HEK293 (cell line): Measurements from ENCODE around the gene CAPN15.
A peak's percentile ranks its signal among the peaks of the same experiment; 100 is the strongest.

ENCODE experiments used
- FEZF1 ChIP-seq: fragments of 450-650 bp; formaldehyde crosslinking; IDR thresholded peaks from 2 replicates; pipeline ENCODE4 v1.5.1; 2016; ENCODE audit warnings: missing biosample characterization, missing genetic modification characterization
- GLIS1 ChIP-seq: fragments of 450-650 bp; formaldehyde crosslinking; IDR thresholded peaks from 2 replicates; pipeline ENCODE4 v1.5.1; 2016; ENCODE audit warnings: missing biosample characterization, missing genetic modification characterization
- GLIS2 ChIP-seq: fragments of 450-650 bp; formaldehyde crosslinking; IDR thresholded peaks from 2 replicates; pipeline ENCODE4 v1.5.1; 2016; ENCODE audit warnings: missing biosample characterization, missing genetic modification characterization
- KLF16 ChIP-seq: fragments of 450-650 bp; formaldehyde crosslinking; IDR thresholded peaks from 2 replicates; pipeline ENCODE4 v1.5.1; 2017; ENCODE audit warnings: missing biosample characterization, missing genetic modification characterization
- YY1 ChIP-seq: fragments of 450-650 bp; formaldehyde crosslinking; IDR thresholded peaks from 2 replicates; pipeline ENCODE4 v1.5.1; 2018; ENCODE audit warnings: missing biosample characterization, missing genetic modification characterization
- ZFP41 ChIP-seq: fragments of 450-650 bp; formaldehyde crosslinking; IDR thresholded peaks from 2 replicates; pipeline ENCODE4 v1.5.1; 2016; ENCODE audit warnings: missing biosample characterization, missing genetic modification characterization, borderline replicate concordance
- ZNF169 ChIP-seq: fragments of 450-650 bp; formaldehyde crosslinking; IDR thresholded peaks from 2 replicates; pipeline ENCODE4 v1.5.1; 2016; ENCODE audit warnings: missing biosample characterization, missing genetic modification characterization
- ZNF174 ChIP-seq: fragments of 450-650 bp; formaldehyde crosslinking; IDR thresholded peaks from 2 replicates; pipeline ENCODE4 v1.5.0; 2017; ENCODE audit warnings: missing biosample characterization, mild to moderate bottlenecking, missing genetic modification characterization
- ZNF184 ChIP-seq: fragments of 450-650 bp; IDR thresholded peaks from 2 replicates; pipeline ENCODE4 v1.5.1; 2018; ENCODE audit warnings: missing biosample characterization, mild to moderate bottlenecking, missing genetic modification characterization
- ZNF248 ChIP-seq: fragments of 450-650 bp; formaldehyde crosslinking; IDR thresholded peaks from 2 replicates; pipeline ENCODE4 v1.5.1; 2017; ENCODE audit warnings: missing biosample characterization, missing genetic modification characterization
- ZNF292 ChIP-seq: fragments of 450-650 bp; formaldehyde crosslinking; IDR thresholded peaks from 2 replicates; pipeline ENCODE4 v1.5.1; 2016; ENCODE audit warnings: low read depth, missing biosample characterization, missing genetic modification characterization, borderline replicate concordance
- ZNF341 ChIP-seq: fragments of 450-650 bp; formaldehyde crosslinking; IDR thresholded peaks from 2 replicates; pipeline ENCODE4; 2016; ENCODE audit warnings: low read depth, missing biosample characterization, missing genetic modification characterization
- ZNF510 ChIP-seq: fragments of 450-650 bp; formaldehyde crosslinking; IDR thresholded peaks from 2 replicates; pipeline ENCODE4 v1.5.1; 2018; ENCODE audit warnings: mild to moderate bottlenecking, missing genetic modification characterization, missing biosample characterization; ENCODE audit not compliant: insufficient replicate concordance
- ZNF530 ChIP-seq: fragments of 450-650 bp; formaldehyde crosslinking; IDR thresholded peaks from 2 replicates; pipeline ENCODE4 v1.5.1; 2016; ENCODE audit warnings: low read depth, missing biosample characterization, missing genetic modification characterization
- ZNF548 ChIP-seq: fragments of 450-650 bp; formaldehyde crosslinking; IDR thresholded peaks from 2 replicates; pipeline ENCODE4 v1.5.1; 2016; ENCODE audit warnings: missing biosample characterization, missing genetic modification characterization
- ZNF585B ChIP-seq: fragments of 450-650 bp; formaldehyde crosslinking; IDR thresholded peaks from 2 replicates; pipeline ENCODE4 v1.5.1; 2016; ENCODE audit warnings: missing biosample characterization, missing genetic modification characterization
- ZNF600 ChIP-seq: fragments of 450-650 bp; formaldehyde crosslinking; IDR thresholded peaks from 2 replicates; pipeline ENCODE4 v1.5.1; 2016; ENCODE audit warnings: missing biosample characterization, missing genetic modification characterization
- ZNF747 ChIP-seq: fragments of 450-650 bp; formaldehyde crosslinking; IDR thresholded peaks from 2 replicates; pipeline ENCODE4 v1.5.1; 2016; ENCODE audit warnings: missing biosample characterization, missing genetic modification characterization
- ZNF843 ChIP-seq: fragments of 450-650 bp; formaldehyde crosslinking; IDR thresholded peaks from 2 replicates; pipeline ENCODE4 v1.5.1; 2016; ENCODE audit warnings: missing biosample characterization, missing genetic modification characterization
- TF ChIP-seq, protein P1 (sequence below): fragments of 450-650 bp; formaldehyde crosslinking; IDR thresholded peaks from 2 replicates; pipeline ENCODE4 v1.5.1; 2017; ENCODE audit warnings: missing biosample characterization, missing genetic modification characterization
- TF ChIP-seq, protein P2 (sequence below): fragments of 450-650 bp; formaldehyde crosslinking; IDR thresholded peaks from 2 replicates; pipeline ENCODE4 v1.5.1; 2016; ENCODE audit warnings: missing biosample characterization, missing genetic modification characterization, borderline replicate concordance
- TF ChIP-seq, protein P3 (sequence below): fragments of 450-650 bp; formaldehyde crosslinking; IDR thresholded peaks from 2 replicates; pipeline ENCODE4 v1.5.0; 2017; ENCODE audit warnings: missing biosample characterization, missing genetic modification characterization, borderline replicate concordance
- TF ChIP-seq, protein P4 (sequence below): fragments of 450-650 bp; formaldehyde crosslinking; IDR thresholded peaks from 2 replicates; pipeline ENCODE4 v1.5.1; 2016; ENCODE audit warnings: missing biosample characterization, missing genetic modification characterization
- TF ChIP-seq, protein P5 (sequence below): fragments of 450-650 bp; formaldehyde crosslinking; IDR thresholded peaks from 2 replicates; pipeline ENCODE4 v1.5.1; 2016; ENCODE audit warnings: missing biosample characterization, missing genetic modification characterization, borderline replicate concordance
- TF ChIP-seq, protein P6 (sequence below): sonication (generic); formaldehyde crosslinking; IDR thresholded peaks from 2 replicates; pipeline ENCODE4 v1.8.1; 2022; ENCODE audit warnings: mild to moderate bottlenecking, moderate library complexity, missing genetic modification reagents

The CAPN15 gene

DNA sequence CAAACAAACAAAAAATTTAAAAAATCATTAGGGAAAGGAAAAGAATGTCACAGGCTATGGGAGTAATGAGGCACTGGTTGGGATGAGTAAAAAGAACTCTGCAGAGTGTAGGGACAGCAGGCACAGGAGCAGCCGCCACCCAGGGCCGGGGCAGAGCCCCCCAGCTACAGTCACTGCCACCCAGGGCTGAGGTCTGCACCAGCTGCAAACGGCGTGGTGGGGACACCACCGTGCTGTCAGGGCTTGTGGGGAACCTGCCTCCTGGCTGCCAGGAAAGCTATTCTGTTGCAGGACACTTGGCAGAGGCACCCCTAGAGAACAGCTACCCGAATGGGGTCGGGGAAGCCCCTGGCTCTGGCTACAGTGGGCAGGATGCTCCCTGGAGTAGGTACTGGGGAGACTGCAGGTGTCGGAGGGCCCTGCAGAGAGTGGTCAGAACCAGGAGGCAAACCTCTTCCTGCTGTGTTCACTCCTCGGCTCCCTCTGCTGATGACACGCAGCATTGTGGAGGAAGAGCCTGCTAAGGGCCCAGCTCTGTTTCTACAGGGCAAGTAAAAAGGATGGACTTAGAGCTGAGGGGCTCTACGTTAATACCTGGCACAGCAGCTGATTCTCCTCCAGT, 32.3 kb upstream of the CAPN15 start (continued):
- TF ChIP-seq ZNF248, result no peak
- TF ChIP-seq, protein P1, sequence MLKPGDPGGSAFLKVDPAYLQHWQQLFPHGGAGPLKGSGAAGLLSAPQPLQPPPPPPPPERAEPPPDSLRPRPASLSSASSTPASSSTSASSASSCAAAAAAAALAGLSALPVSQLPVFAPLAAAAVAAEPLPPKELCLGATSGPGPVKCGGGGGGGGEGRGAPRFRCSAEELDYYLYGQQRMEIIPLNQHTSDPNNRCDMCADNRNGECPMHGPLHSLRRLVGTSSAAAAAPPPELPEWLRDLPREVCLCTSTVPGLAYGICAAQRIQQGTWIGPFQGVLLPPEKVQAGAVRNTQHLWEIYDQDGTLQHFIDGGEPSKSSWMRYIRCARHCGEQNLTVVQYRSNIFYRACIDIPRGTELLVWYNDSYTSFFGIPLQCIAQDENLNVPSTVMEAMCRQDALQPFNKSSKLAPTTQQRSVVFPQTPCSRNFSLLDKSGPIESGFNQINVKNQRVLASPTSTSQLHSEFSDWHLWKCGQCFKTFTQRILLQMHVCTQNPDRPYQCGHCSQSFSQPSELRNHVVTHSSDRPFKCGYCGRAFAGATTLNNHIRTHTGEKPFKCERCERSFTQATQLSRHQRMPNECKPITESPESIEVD (tag by site-specific recombination), result no peak
- no peak for TF ChIP-seq FEZF1
- TF ChIP-seq ZNF585B (tag by site-specific recombination), result no peak
- no peak for TF ChIP-seq KLF16 (tag by site-specific recombination)
- TF ChIP-seq ZNF530 (tag by site-specific recombination), result no peak
- TF ChIP-seq, protein P2, sequence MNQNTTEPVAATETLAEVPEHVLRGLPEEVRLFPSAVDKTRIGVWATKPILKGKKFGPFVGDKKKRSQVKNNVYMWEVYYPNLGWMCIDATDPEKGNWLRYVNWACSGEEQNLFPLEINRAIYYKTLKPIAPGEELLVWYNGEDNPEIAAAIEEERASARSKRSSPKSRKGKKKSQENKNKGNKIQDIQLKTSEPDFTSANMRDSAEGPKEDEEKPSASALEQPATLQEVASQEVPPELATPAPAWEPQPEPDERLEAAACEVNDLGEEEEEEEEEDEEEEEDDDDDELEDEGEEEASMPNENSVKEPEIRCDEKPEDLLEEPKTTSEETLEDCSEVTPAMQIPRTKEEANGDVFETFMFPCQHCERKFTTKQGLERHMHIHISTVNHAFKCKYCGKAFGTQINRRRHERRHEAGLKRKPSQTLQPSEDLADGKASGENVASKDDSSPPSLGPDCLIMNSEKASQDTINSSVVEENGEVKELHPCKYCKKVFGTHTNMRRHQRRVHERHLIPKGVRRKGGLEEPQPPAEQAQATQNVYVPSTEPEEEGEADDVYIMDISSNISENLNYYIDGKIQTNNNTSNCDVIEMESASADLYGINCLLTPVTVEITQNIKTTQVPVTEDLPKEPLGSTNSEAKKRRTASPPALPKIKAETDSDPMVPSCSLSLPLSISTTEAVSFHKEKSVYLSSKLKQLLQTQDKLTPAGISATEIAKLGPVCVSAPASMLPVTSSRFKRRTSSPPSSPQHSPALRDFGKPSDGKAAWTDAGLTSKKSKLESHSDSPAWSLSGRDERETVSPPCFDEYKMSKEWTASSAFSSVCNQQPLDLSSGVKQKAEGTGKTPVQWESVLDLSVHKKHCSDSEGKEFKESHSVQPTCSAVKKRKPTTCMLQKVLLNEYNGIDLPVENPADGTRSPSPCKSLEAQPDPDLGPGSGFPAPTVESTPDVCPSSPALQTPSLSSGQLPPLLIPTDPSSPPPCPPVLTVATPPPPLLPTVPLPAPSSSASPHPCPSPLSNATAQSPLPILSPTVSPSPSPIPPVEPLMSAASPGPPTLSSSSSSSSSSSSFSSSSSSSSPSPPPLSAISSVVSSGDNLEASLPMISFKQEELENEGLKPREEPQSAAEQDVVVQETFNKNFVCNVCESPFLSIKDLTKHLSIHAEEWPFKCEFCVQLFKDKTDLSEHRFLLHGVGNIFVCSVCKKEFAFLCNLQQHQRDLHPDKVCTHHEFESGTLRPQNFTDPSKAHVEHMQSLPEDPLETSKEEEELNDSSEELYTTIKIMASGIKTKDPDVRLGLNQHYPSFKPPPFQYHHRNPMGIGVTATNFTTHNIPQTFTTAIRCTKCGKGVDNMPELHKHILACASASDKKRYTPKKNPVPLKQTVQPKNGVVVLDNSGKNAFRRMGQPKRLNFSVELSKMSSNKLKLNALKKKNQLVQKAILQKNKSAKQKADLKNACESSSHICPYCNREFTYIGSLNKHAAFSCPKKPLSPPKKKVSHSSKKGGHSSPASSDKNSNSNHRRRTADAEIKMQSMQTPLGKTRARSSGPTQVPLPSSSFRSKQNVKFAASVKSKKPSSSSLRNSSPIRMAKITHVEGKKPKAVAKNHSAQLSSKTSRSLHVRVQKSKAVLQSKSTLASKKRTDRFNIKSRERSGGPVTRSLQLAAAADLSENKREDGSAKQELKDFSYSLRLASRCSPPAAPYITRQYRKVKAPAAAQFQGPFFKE (tag by site-specific recombination), result no peak
- no peak for TF ChIP-seq ZNF548 (tag by site-specific recombination)
- TF ChIP-seq ZNF600, result peak; percentile 94
- no peak for TF ChIP-seq ZNF169 (tag by site-specific recombination)
- TF ChIP-seq YY1 (tag by site-specific recombination), result no peak
- TF ChIP-seq ZNF747, result no peak
- no peak for TF ChIP-seq ZNF510
- no peak for TF ChIP-seq ZFP41 (tag by site-specific recombination)
- TF ChIP-seq, protein P3, sequence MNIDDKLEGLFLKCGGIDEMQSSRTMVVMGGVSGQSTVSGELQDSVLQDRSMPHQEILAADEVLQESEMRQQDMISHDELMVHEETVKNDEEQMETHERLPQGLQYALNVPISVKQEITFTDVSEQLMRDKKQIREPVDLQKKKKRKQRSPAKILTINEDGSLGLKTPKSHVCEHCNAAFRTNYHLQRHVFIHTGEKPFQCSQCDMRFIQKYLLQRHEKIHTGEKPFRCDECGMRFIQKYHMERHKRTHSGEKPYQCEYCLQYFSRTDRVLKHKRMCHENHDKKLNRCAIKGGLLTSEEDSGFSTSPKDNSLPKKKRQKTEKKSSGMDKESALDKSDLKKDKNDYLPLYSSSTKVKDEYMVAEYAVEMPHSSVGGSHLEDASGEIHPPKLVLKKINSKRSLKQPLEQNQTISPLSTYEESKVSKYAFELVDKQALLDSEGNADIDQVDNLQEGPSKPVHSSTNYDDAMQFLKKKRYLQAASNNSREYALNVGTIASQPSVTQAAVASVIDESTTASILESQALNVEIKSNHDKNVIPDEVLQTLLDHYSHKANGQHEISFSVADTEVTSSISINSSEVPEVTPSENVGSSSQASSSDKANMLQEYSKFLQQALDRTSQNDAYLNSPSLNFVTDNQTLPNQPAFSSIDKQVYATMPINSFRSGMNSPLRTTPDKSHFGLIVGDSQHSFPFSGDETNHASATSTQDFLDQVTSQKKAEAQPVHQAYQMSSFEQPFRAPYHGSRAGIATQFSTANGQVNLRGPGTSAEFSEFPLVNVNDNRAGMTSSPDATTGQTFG (tag by site-specific recombination), result no peak
- peak; percentile 85 for TF ChIP-seq GLIS1 (tag by site-specific recombination)
- TF ChIP-seq, protein P4, sequence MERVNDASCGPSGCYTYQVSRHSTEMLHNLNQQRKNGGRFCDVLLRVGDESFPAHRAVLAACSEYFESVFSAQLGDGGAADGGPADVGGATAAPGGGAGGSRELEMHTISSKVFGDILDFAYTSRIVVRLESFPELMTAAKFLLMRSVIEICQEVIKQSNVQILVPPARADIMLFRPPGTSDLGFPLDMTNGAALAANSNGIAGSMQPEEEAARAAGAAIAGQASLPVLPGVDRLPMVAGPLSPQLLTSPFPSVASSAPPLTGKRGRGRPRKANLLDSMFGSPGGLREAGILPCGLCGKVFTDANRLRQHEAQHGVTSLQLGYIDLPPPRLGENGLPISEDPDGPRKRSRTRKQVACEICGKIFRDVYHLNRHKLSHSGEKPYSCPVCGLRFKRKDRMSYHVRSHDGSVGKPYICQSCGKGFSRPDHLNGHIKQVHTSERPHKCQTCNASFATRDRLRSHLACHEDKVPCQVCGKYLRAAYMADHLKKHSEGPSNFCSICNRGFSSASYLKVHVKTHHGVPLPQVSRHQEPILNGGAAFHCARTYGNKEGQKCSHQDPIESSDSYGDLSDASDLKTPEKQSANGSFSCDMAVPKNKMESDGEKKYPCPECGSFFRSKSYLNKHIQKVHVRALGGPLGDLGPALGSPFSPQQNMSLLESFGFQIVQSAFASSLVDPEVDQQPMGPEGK, result peak; percentile 32; the same call in 1 of the 2 replicates
- TF ChIP-seq ZNF184 (tag by site-specific recombination), result no peak
- TF ChIP-seq ZNF843 (tag by site-specific recombination), result no peak
- TF ChIP-seq, protein P5, sequence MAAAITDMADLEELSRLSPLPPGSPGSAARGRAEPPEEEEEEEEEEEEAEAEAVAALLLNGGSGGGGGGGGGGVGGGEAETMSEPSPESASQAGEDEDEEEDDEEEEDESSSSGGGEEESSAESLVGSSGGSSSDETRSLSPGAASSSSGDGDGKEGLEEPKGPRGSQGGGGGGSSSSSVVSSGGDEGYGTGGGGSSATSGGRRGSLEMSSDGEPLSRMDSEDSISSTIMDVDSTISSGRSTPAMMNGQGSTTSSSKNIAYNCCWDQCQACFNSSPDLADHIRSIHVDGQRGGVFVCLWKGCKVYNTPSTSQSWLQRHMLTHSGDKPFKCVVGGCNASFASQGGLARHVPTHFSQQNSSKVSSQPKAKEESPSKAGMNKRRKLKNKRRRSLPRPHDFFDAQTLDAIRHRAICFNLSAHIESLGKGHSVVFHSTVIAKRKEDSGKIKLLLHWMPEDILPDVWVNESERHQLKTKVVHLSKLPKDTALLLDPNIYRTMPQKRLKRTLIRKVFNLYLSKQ (tag by site-specific recombination), result no peak
- TF ChIP-seq ZNF174 (tag by site-specific recombination), result no peak
- peak; percentile 25; the same call in 1 of the 2 replicates for TF ChIP-seq GLIS2 (tag by site-specific recombination)
- no peak for TF ChIP-seq ZNF292
- TF ChIP-seq, protein P6, sequence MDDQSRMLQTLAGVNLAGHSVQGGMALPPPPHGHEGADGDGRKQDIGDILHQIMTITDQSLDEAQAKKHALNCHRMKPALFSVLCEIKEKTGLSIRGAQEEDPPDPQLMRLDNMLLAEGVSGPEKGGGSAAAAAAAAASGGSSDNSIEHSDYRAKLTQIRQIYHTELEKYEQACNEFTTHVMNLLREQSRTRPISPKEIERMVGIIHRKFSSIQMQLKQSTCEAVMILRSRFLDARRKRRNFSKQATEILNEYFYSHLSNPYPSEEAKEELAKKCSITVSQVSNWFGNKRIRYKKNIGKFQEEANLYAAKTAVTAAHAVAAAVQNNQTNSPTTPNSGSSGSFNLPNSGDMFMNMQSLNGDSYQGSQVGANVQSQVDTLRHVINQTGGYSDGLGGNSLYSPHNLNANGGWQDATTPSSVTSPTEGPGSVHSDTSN, result no peak
- 0 out of 2 replicates have a peak, but pooled peaks have one; percentile 16 for TF ChIP-seq ZNF341
